Left renal cortex interstitium (tissue), 4 donors: ENCODE results near the gene KCTD16. TPM values are rescaled to one million over a fixed set of nuclear protein-coding genes. Genes with fewer than 3 reads are reported as not detected.
A peak's percentile ranks its signal among the peaks of the same experiment; 100 is the strongest.

Experiments
- DNase-seq, 4 donors: peaks; one replicate each; pipeline ENCODE4 v3.0.0-alpha.2; 2013; ENCODE audit warnings: low read depth in 4 of 4, low spot score in 2 of 4, missing footprints in 1 of 4
- polyA plus RNA-seq, 4 donors: library from polyadenylated mRNA; unstranded; fragments of 120-200 nt; gene quantifications; one replicate each; pipeline ENCODE4 v1.2.1, GENCODE V29; 2013; ENCODE audit not compliant: insufficient read length in 4 of 4

Gene KCTD16
- polyA plus RNA-seq, 4 donors: 2.1 to 2.5 (median 2.2) TPM

GRCh38 chr5:144329681-144330080 is 159.0 kb downstream of the KCTD16 start:
- no peak for DNase-seq

DNA sequence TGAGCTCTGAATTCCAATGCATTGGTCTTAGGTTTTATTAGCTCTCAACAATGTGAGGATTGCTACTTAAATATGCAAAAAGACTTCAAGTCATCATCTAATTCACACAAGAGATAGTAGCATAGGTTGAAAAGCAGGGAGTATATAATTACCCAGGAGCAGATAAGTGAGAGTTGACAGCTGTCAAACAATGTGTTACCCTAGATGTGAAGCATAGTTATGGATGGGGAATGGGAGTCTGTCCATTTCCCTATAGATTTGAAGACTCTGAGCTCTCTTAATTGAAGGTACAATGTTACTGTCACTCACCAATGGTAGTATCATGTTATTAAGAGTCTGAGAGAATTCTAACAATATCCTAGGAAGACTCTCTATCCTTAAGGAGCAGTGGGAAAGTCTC is 160.7 kb downstream of the KCTD16 start:
- DNase-seq: no peak

- no peak for DNase-seq
Observed at GRCh38 chr5:144332265-144332664, 161.6 kb downstream of the KCTD16 start.

GRCh38 chr5:144333336-144333920 is 162.8 kb downstream of the KCTD16 start:
- no peak for DNase-seq

- no peak for DNase-seq
Observed at GRCh38 chr5:144335561-144335960, 164.9 kb downstream of the KCTD16 start.

DNA sequence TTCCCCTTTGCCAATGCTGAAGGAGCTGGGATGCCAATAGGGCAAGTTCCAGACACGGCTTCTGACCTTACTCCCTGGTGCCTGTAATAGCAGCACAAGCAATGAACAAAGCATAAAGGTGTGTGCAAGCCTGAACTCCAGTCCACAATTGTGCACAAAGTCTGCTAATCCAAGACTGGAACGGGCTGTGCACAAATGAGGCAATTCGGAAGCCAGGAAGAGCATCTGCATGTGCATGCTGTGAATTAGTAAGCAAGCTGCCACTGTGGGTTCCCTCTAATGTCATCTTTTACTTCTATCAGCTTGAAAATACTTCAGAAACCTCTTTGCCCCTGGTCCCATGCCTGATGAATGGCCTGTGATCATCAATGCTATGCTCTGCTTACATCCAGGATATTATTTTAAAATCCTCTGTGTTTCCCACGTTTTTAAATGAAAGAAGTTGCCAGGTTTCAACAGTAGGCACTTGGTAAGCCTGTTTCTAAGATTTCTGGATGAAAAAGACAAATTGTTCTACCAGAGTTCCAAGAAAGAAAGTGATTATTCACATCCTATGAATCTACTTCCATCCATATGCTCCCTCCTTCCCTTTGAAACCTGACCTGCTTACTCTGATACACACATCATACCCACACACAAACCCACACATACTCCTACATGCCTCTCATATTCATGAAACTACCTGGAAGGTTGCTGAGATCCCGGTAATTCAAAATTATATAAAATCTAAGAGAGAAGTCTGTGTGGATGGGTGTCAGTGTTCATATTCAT is 165.7 kb downstream of the KCTD16 start:
- DNase-seq: no peak

- no peak for DNase-seq
Observed at GRCh38 chr5:144352330-144352729, 181.7 kb downstream of the KCTD16 start.

DNA sequence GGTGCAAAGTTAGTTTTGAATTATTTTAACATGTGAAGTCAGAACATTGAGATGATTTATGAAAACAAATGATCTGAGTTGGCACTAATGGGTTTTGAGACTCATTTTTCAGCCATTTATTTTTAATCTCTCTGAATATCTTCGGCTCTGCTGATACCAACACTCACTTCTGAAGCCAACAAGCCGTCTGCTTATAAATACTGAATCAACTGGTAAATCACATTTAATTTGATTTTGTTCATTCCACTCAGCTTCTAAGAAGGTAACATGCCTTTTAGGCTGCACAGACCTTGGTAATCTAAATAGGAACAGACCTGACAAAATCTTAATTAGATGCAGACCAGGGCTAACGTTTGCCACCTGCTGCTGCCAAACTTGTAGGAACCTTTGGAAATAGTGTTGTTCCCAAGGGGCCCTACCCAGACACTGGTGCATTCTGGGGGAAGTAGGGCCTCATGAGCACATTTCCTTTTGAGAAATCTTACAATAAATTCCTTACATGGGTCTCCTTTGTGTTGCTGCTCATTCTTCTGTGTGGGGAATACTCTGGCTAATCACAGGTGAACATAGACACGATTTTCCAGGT is 182.2 kb downstream of the KCTD16 start:
- DNase-seq: no peak

DNA sequence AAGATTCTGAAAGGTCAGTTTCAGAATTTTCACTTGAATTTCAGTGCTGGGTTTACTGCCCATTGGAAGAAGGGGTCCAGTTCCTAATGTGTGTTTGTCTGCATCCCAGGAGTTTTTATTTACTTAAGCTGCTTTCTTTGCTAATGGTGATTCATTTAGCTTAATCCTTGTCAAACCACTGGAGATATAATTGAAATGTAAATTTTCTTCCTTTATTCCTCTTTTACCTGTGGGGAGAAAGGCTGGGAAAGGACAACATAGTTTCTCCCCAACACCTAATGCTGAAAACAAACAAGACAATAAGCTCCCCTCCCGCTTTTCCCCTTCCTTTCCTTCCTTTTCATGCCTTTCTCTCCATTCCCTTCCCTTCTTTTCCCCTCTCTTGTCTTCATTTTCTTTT is 185.8 kb downstream of the KCTD16 start:
- no peak for DNase-seq

DNA sequence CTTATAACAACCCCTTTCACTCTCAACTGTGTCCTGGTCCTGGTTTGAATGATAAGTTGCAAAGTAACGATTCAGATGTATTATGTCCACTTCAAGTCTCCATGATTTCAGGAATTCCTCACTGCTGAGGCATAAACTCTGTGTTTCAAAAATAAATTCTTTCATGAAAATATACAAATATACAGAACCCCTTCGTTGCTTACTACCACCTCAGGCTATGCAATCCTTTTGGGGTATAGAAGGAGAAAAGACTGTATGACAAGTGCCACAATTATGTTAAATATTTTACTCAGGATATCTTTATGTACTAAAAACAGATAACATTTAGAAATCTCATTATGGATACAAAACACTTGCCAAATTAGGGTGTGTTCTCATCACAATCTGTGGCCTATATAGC is 190.7 kb downstream of the KCTD16 start:
- no peak for DNase-seq

DNA sequence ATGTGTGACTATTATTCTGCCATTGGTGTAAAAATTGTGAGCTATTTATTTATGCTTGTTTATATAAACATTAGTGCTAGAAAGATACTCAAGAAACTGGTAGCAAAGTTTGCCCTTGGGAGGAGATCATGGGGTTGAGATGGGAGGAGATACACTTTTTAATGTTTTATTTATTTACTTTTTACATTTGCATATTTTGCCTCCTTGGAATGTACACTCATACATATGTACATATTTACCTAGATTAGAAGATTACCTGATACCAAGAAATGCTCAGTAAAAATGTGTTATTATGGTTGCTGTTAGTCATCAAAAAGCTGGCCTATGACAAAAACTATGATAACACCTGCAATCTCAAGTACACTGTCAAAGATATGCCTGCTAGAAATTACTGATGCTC is 195.2 kb downstream of the KCTD16 start:
- DNase-seq: no peak

DNA sequence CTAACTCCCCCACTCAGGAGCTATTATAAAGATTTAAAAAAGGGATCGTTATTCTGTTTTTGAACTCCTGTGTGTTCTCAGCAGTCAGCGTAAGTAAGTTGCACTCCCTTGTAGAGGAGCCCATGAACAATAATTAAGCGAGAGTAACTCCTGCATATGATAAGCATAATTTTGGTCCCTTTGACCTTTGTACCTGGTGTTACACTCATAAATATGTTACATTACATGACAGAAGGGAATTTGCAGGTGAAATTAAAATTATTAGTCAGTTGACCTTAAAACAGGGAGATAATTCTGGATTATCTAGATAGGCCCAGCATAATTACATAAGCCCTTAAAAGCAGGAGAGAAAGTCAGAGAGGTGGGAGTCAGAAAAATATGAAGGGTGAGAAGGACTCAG is 197.3 kb downstream of the KCTD16 start:
- no peak for DNase-seq

- no peak for DNase-seq
Observed at GRCh38 chr5:144368556-144368955, 197.9 kb downstream of the KCTD16 start.

- peak in 1 of 4 donors; percentile 19 for DNase-seq
Observed at GRCh38 chr5:144369006-144369405, 198.3 kb downstream of the KCTD16 start.

DNA sequence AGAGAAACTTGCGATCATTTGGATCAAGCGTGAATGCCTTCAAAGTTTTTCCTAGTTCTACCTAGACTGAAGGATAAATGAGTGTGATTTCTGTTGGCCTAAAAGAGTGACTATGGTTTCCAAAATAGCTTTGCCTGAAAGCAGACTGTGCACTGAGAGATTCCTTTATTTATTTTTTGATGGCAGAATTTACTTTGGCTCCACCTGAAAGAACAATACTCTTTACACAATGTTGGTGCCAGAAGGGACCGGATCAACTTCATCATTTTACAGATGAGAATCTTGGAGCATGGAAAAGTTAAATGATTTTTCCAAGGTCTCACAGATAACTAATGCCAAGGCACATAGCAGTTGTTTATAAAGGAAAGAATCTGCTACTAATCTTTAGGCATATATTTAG is 199.6 kb downstream of the KCTD16 start:
- no peak for DNase-seq

DNA sequence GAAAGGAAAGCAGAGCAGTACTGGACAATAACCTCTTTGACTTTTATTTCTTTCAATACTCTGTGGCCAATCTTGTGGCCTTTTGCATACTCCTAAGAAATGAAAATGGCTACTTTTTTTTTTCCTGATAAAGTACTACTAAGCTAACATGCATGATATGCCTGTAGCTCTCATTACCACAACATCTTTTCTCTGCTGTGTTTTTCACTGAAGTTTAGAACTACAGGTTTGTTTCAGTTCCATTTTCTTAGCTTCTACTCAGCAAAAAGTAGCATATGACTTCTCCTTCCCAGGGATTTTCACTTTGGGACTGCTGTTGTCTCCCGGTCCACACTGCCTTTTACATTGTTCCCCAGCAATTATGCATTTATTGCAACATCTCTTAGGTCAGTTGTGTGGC is 204.0 kb downstream of the KCTD16 start:
- DNase-seq: no peak

- no peak for DNase-seq
Observed at GRCh38 chr5:144377207-144377606, 206.5 kb downstream of the KCTD16 start.

- no peak for DNase-seq
Observed at GRCh38 chr5:144378681-144379080, 208.0 kb downstream of the KCTD16 start.

DNA sequence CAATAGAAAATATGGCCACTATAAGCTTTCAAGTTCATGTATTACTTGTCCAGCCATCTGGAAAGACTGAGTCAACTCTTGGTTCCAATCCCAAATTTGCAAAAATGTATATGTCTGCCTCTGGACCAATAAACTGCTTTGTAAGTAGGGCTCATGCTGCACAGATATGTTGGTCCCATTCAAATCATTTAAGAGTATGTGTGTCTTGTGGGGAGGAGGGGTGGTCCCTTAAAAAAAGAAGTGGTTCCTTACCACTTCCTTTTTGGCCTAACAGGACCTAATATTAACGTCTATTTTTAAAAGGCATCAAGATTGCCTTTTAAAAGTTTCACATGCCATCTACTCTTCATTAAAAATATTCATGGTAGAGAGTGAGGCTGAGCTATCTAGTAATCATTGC is 214.9 kb downstream of the KCTD16 start:
- DNase-seq: no peak

- no peak for DNase-seq
Observed at GRCh38 chr5:144386315-144386714, 215.6 kb downstream of the KCTD16 start.

- DNase-seq: no peak
Observed at GRCh38 chr5:144390133-144390532, 219.5 kb downstream of the KCTD16 start.

DNA sequence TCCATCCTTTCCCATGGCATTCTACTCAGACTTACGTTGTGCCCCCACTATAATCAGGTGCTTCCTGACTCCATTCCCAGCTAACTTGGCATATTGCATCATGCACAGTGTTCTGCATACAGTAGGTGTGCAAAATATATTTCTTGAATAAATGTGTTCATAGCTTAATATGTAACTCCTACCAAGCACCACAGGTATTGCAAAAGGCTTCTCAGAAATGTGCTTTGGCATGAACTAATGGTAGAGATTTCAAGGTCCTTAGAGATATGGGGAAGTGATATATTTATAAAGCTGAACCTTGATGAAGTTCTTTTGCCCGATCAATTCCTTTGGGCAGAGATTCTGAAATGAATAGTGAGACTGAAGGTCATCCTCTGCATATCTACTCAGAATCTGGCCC is 220.4 kb downstream of the KCTD16 start:
- DNase-seq: no peak
